MG63 (cell line): ENCODE data around the gene ZNRF3. TPM values are rescaled to one million over a fixed set of nuclear protein-coding genes. Genes with fewer than 3 reads are reported as not detected.
"Not testable (repeated sequence)": the region's sequence is repeated elsewhere in the genome, so short reads cannot be mapped to it uniquely, and the experiment has no call there.

ENCODE experiments used
- DNase-seq: peaks from one replicate; pipeline ENCODE4 v3.0.0-alpha.2; 2020
- H3K27me3 ChIP-seq: fragments of 250-450 bp; sonication (Bioruptor Pico); 2 replicates; pipeline ENCODE4 v1.5.1; 2020; ENCODE audit warnings: mild to moderate bottlenecking, moderate library complexity
- H3K36me3 ChIP-seq: fragments of 250-450 bp; sonication (Bioruptor Pico); 2 replicates; pipeline ENCODE4 v1.5.1; 2020; ENCODE audit warnings: mild to moderate bottlenecking, moderate library complexity
- H3K4me3 ChIP-seq: fragments of 250-450 bp; sonication (Bioruptor Pico); 2 replicates; pipeline ENCODE4 v1.5.1; 2020; ENCODE audit warnings: mild to moderate bottlenecking, moderate library complexity
- H3K9me3 ChIP-seq: fragments of 250-450 bp; sonication (Bioruptor Pico); 2 replicates; pipeline ENCODE4 v1.5.1; 2020; ENCODE audit warnings: mild to moderate bottlenecking, moderate library complexity
- total RNA-seq: library from RNA; depleted of rRNA; stranded (reverse); fragments of >200 nt; shearing (Covaris generic); gene quantifications from 2 replicates; pipeline ENCODE4 v1.2.3, GENCODE V29; 2014; ENCODE audit warnings: low replicate concordance

The ZNRF3 gene
- total RNA-seq, 1 experiment from 2014 or later: 2.1 TPM

DNA sequence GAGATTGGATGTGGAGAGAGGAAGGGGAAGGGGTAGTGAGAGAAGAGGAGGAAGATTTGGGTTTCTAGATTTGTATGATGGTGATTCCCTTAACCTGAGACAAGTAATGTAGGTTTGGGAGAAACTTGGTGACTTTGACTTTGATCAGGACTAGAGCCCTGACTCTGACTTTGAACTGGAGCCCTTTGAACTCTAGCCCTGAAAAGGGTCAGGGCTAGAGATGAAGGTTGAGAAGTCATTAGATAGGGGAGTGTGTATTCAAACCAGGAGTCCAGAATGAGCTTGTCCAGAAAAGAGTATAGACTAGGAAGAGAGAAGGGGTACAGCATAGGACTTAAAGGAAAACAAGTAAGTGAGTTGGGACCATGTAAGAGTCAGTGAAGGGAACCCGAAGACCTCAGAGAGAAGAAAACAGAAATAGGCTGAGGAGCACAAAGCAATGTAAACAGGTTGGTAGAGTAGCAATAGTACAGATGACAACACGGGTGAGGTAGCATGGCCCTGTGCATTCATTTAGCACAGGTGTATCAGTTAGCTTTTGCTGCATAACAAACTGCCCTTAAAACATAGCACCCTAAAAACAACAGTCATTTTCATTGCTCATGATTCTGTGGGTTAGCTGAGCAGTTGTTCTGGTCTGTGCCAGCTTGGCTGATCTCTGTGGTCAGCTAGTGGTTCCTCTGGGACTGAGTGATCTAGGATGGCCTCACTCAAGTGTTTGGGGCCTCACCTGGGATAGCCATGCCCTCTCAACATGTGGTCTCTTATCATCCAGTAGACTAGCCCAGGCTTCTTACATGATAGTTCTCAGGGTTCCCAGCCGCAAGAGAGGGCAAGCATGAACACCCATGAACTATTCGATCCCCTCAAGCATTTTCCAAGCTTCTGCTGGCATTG is 135.2 kb downstream of the ZNRF3 start:
- Histone ChIP-seq H3K4me3 (no peak overlapping the region), H3K36me3 (no peaks in the 10 kb centered on the region), H3K27me3 (no peaks in the 10 kb centered on the region), H3K9me3 (no peaks in the 10 kb centered on the region; the same call in 1 of the 2 replicates)
- DNase-seq: no peak

DNA sequence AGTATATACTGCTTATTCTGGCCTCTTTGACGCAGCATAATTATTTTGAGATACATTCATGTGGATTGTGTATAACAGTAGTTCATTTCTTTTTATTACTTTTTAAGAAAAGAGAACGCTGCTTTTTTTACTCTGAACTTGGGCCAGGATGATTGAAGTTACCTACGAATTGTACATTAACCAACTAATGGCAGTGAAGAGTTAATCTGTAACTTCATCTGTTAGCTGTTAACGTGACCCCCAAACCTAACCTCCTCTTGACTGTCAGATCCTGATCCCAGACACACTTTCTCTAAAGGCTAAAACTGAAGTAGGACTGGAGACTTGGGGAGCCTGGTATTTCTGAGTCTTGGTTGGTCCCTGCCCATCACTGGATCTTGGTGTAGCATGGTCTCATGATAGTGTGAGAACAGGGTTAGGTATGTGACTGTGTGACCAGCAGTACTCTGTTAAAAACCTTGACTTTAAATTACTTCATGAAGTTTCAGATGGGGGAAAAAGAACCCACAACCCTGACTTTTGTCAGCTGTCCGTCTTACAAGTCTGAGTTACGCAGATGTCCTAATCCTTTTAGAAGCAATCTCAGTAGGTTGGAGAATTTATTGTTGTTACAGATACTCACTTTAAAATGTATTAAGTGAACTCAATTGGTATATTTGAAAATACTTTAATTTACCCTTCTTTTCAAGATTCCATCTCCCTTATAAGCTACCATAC is 138.9 kb downstream of the ZNRF3 start:
- H3K4me3 ChIP-seq: no peak overlapping the region
- no peaks in the 10 kb centered on the region; the same call in 1 of the 2 replicates for H3K9me3 ChIP-seq
- H3K27me3 ChIP-seq: no peaks in the 10 kb centered on the region
- DNase-seq: no peak
- no peaks in the 10 kb centered on the region for H3K36me3 ChIP-seq

GRCh38 chr22:29023172-29023796 is 139.9 kb downstream of the ZNRF3 start:
- no peak overlapping the region for H3K4me3 ChIP-seq
- no peaks in the 10 kb centered on the region; the same call in 1 of the 2 replicates for H3K9me3 ChIP-seq
- H3K27me3 ChIP-seq: no peaks in the 10 kb centered on the region
- DNase-seq: no peak
- H3K36me3 ChIP-seq: no peaks in the 10 kb centered on the region

- no peak overlapping the region for H3K4me3 ChIP-seq
- H3K27me3 ChIP-seq: no peaks in the 10 kb centered on the region
- no peak for DNase-seq
- no peaks in the 10 kb centered on the region for H3K36me3 ChIP-seq
- no peaks in the 10 kb centered on the region for H3K9me3 ChIP-seq
These were observed 143.2 kb downstream of the ZNRF3 start for GRCh38 chr22:29026579-29026978.

GRCh38 chr22:29028468-29028867 is 145.1 kb downstream of the ZNRF3 start:
- Histone ChIP-seq H3K36me3 (no peaks in the 10 kb centered on the region), H3K4me3 (no peak overlapping the region), H3K27me3 (no peaks in the 10 kb centered on the region), H3K9me3 (no peaks in the 10 kb centered on the region)
- no peak for DNase-seq

- no peaks in the 10 kb centered on the region for H3K9me3 ChIP-seq
These were observed 146.0 kb downstream of the ZNRF3 start for GRCh38 chr22:29029202-29030000.

DNA sequence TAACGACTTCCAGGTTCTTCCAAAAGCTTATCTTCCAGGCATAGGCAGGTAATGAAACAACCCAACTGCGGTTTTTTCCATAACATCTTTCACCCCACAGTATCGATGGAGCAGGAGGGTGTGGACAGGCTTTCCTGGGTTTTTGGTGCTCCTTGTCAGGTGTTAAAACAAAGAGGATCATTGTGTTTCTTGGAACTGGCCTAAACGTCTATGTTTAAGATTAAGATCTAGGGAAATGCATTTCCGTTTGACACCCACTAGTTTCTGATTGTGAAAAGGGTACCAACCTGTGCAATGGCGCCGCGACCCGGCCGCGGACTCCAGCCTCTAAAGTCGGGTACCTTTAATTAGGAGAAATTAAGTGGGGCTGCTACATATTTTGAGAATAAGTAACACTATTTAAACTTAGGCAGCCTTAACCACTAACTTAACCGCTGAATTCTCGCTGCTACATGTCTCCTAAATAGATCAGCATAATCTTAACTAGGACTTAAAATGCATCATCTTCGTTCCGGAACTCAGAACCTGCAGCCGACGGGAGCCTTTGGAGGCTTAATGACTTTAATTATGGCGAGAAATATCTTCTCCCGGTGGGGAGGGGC is 146.7 kb downstream of the ZNRF3 start:
- no peaks in the 10 kb centered on the region for H3K36me3 ChIP-seq
- no peak for DNase-seq

More at GRCh38 chr22:29029202-29030000, 146.0 kb downstream of the ZNRF3 start:
- Histone ChIP-seq H3K4me3 (no peak overlapping the region), H3K27me3 (no peaks in the 10 kb centered on the region), H3K36me3 (no peaks in the 10 kb centered on the region)
- DNase-seq: no peak

GRCh38 chr22:29030618-29031226 is 147.3 kb downstream of the ZNRF3 start:
- Histone ChIP-seq H3K4me3 (no peak overlapping the region), H3K36me3 (no peaks in the 10 kb centered on the region), H3K27me3 (no peaks in the 10 kb centered on the region), H3K9me3 (no peaks in the 10 kb centered on the region)
- DNase-seq: peak; percentile 72

More for the DNA sequence above, 146.7 kb downstream of the ZNRF3 start:
- Histone ChIP-seq H3K27me3 (no peaks in the 10 kb centered on the region), H3K9me3 (no peaks in the 10 kb centered on the region), H3K4me3 (no peak overlapping the region)

DNA sequence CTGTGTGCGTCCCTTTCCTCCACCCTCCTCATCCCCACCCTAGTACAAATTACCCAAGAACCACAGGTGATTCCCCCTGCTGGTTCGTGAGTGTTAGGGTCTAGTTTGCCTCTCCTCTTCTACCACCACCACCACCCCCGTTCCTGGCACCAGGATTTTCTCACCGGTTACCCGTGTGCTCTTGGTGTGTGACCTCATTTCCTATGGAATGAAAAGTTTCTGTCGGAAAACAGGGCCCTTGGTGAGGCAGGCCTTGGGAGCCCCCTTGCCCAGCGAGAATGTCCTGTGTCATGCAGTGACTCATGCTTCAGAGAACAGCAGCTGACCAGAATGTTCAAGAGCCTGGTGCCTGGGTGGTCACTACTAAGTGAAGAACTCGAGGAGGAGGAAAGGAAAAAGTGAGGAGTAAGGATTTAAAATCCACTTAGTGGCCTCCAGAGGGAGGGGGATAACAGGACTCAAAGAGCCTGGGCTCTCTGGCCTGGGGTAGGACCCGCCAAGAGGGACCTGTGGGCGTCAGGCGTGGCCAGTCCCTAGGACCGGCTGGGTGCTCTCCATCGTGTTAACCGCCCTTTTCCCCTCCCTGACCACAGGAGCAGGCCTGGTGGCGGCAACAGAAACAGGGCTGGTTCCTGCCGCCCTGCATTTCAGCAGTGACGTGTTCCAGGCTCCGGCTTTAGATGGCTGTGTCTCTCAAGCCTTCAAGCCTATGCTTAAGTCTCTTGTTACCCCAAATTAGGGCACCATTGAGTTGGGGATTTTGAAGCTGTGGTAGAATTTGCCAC is 148.0 kb downstream of the ZNRF3 start:
- peak; percentile 79 for DNase-seq
- Histone ChIP-seq H3K36me3 (no peaks in the 10 kb centered on the region), H3K4me3 (no peak overlapping the region), H3K27me3 (no peaks in the 10 kb centered on the region), H3K9me3 (no peaks in the 10 kb centered on the region)

- Histone ChIP-seq H3K9me3 (no peaks in the 10 kb centered on the region), H3K4me3 (no peak overlapping the region), H3K36me3 (no peaks in the 10 kb centered on the region), H3K27me3 (no peaks in the 10 kb centered on the region)
- DNase-seq: no peak
These were observed 148.7 kb downstream of the ZNRF3 start for GRCh38 chr22:29032014-29032475.

- H3K27me3 ChIP-seq: no peaks in the 10 kb centered on the region
- no peak for DNase-seq
- H3K9me3 ChIP-seq: no peaks in the 10 kb centered on the region
- H3K36me3 ChIP-seq: no peaks in the 10 kb centered on the region
- H3K4me3 ChIP-seq: no peak overlapping the region
These were observed 149.2 kb downstream of the ZNRF3 start for GRCh38 chr22:29032584-29032983.

GRCh38 chr22:29037340-29037932 is 154.1 kb downstream of the ZNRF3 start:
- DNase-seq: no peak
- Histone ChIP-seq H3K9me3 (no peaks in the 10 kb centered on the region), H3K27me3 (no peaks in the 10 kb centered on the region), H3K36me3 (no peaks in the 10 kb centered on the region; the same call in 1 of the 2 replicates), H3K4me3 (no peak overlapping the region)

DNA sequence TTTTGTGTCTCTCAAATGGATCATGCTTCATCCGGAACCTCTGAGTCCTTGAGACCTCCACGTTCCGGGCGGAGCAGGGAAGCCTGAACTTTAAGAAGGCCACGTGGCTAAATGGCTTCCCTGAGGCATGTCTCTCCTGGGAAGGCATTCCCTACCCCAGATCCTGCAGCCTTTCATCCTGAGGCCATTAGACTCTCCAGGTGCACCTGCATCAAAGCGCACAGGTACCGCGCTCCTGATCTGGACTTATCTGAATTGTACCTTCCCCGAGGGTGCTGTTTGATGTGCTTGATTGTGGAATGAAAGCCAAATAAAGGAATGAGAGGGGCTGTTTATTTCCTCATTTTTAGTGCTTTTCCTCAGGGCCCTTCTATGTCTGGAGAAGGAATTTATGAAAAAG is 155.8 kb downstream of the ZNRF3 start:
- no peak for DNase-seq
- H3K27me3 ChIP-seq: no peaks in the 10 kb centered on the region
- H3K4me3 ChIP-seq: no peak overlapping the region
- no peaks in the 10 kb centered on the region for H3K9me3 ChIP-seq
- H3K36me3 ChIP-seq: no peaks in the 10 kb centered on the region; the same call in 1 of the 2 replicates

- not testable (repeated sequence) for DNase-seq, H3K9me3 ChIP-seq, H3K27me3 ChIP-seq
These were observed 156.3 kb downstream of the ZNRF3 start for GRCh38 chr22:29039684-29040083.

More at GRCh38 chr22:29039684-29040083, 156.3 kb downstream of the ZNRF3 start:
- H3K4me3 ChIP-seq, H3K36me3 ChIP-seq: not testable (repeated sequence)
